DND-41 (cell line): Measurements from ENCODE around the gene SMS.

Source experiments
- ATAC-seq: fragments of 200-7000 bp; cut with Tn5 transposase; 3 replicates; pipeline ENCODE4 v1.9.1; 2021; ENCODE audit warnings: low read depth; ENCODE audit not compliant: insufficient read depth
- DNase-seq: peaks from one replicate; pipeline ENCODE4 v3.0.0-alpha.2; 2020
- H2AFZ ChIP-seq: 2 replicates; pipeline ENCODE4 v1.6.0; 2012; ENCODE audit warnings: low read depth, low read length
- H3K27ac ChIP-seq: 2 replicates; pipeline ENCODE4 v1.5.1; 2012; ENCODE audit warnings: low read length, inconsistent platforms
- H3K27me3 ChIP-seq: fragments of 200-600 bp; sonication (generic); 2 replicates; pipeline ENCODE4 v1.6.0; 2012; ENCODE audit warnings: low read length, mild to moderate bottlenecking, inconsistent platforms; ENCODE audit not compliant: insufficient read depth, poor library complexity
- H3K36me3 ChIP-seq: 2 replicates; pipeline ENCODE4 v1.5.1; 2012; ENCODE audit warnings: low read length, inconsistent platforms; ENCODE audit not compliant: insufficient read depth
- H3K4me1 ChIP-seq: 2 replicates; pipeline ENCODE4 v1.5.1; 2012; ENCODE audit warnings: mild to moderate bottlenecking, low read length; ENCODE audit not compliant: insufficient read depth
- H3K4me2 ChIP-seq: 2 replicates; pipeline ENCODE4 v1.6.0; 2012; ENCODE audit warnings: mild to moderate bottlenecking, moderate library complexity, low read length, inconsistent platforms; ENCODE audit not compliant: insufficient read depth
- H3K4me3 ChIP-seq, 2 experiments: fragments of 200-600 bp in 1 of 2; shearing (Covaris generic) in 1 of 2; 2 replicates each; pipeline ENCODE4 v1.5.1; 2012 to 2016; ENCODE audit warnings: inconsistent platforms in 2 of 2, low read length in 2 of 2, mild to moderate bottlenecking in 2 of 2, low read depth in 1 of 2, moderate library complexity in 1 of 2
- H3K79me2 ChIP-seq: 2 replicates; pipeline ENCODE4 v1.6.0; 2012; ENCODE audit warnings: low read length, inconsistent platforms; ENCODE audit not compliant: insufficient read depth
- H3K9ac ChIP-seq: 2 replicates; pipeline ENCODE4 v1.6.0; 2012; ENCODE audit warnings: low read depth, mild to moderate bottlenecking, inconsistent platforms, low read length, moderate library complexity
- H3K9me3 ChIP-seq: 2 replicates; pipeline ENCODE4 v1.5.1; 2012; ENCODE audit warnings: low read length, moderate library complexity, mild to moderate bottlenecking, inconsistent platforms; ENCODE audit not compliant: insufficient read depth, severe bottlenecking
- H4K20me1 ChIP-seq: 2 replicates; pipeline ENCODE4 v1.6.0; 2012; ENCODE audit warnings: low read length; ENCODE audit not compliant: insufficient read depth
- EZH2 ChIP-seq: IDR thresholded peaks from 3 replicates; pipeline ENCODE4 v1.6.1; 2012; ENCODE audit warnings: borderline replicate concordance, low read depth, mild to moderate bottlenecking, moderate library complexity, low read length, inconsistent platforms; ENCODE audit not compliant: severe bottlenecking
- TF ChIP-seq, protein P1 (sequence below): IDR thresholded peaks from 2 replicates; pipeline ENCODE4 v1.5.1; 2012; ENCODE audit warnings: borderline replicate concordance, low read length, moderate library complexity, mild to moderate bottlenecking; ENCODE audit not compliant: poor library complexity, severe bottlenecking; ENCODE audit errors: extremely low read depth

SMS gene

DNA sequence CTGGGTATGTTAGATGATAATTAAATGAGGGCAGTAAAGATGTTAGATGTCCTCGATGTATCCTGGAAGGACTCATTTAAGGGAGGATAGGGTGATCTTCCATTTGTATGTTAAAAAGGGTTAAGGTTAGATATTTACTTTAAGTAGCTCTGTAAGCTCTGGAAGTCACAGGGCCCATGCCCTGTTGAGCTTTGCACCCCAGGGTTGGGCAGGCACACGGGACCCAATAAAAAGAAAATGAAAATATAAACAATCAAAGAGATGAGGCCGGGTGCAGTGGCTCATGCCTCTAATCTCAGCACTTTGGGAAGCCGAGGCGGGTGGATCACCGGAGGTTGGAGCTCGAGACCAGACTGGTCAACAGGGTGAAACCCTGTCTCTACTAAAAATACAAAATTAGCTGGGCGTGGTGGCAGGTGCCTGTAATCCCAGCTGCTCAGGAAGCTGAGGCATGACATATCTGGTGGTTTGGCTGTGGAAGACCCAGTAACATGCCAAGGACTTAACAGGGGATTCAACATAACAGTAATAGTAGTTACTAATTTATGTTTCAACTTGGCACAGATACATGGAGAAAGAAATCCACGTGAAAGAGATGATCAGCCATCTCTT, 74.7 kb downstream of the SMS start:
- H3K4me1 ChIP-seq: no peaks in the 10 kb centered on the region
- H3K27me3 ChIP-seq: no peaks in the 10 kb centered on the region
- no peaks in the 10 kb centered on the region for H4K20me1 ChIP-seq
- TF ChIP-seq EZH2: no peak
- H3K36me3 ChIP-seq: no peaks in the 10 kb centered on the region
- DNase-seq (no peak), ATAC-seq (no peak)
- H3K9ac ChIP-seq: no peak overlapping the region
- H3K9me3 ChIP-seq: no peaks in the 10 kb centered on the region
- no peaks in the 10 kb centered on the region for H3K79me2 ChIP-seq
- no peak overlapping the region for H3K27ac ChIP-seq
- H3K4me3 ChIP-seq: no peak overlapping the region
- H3K4me2 ChIP-seq: no peak overlapping the region
- no peak overlapping the region for H2AFZ ChIP-seq

GRCh38 chrX:22021751-22022324, 81.3 kb downstream of the SMS start:
- H3K4me1 ChIP-seq: no peaks in the 10 kb centered on the region
- no peaks in the 10 kb centered on the region for H3K79me2 ChIP-seq
- no peaks in the 10 kb centered on the region for H3K36me3 ChIP-seq
- no peak overlapping the region for H3K9ac ChIP-seq
- H3K27me3 ChIP-seq: no peaks in the 10 kb centered on the region
- H4K20me1 ChIP-seq: no peaks in the 10 kb centered on the region
- TF ChIP-seq, protein P1, sequence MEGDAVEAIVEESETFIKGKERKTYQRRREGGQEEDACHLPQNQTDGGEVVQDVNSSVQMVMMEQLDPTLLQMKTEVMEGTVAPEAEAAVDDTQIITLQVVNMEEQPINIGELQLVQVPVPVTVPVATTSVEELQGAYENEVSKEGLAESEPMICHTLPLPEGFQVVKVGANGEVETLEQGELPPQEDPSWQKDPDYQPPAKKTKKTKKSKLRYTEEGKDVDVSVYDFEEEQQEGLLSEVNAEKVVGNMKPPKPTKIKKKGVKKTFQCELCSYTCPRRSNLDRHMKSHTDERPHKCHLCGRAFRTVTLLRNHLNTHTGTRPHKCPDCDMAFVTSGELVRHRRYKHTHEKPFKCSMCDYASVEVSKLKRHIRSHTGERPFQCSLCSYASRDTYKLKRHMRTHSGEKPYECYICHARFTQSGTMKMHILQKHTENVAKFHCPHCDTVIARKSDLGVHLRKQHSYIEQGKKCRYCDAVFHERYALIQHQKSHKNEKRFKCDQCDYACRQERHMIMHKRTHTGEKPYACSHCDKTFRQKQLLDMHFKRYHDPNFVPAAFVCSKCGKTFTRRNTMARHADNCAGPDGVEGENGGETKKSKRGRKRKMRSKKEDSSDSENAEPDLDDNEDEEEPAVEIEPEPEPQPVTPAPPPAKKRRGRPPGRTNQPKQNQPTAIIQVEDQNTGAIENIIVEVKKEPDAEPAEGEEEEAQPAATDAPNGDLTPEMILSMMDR: no peak
- TF ChIP-seq EZH2: no peak
- H3K27ac ChIP-seq: no peak overlapping the region
- ATAC-seq: no peak
- no peak overlapping the region for H3K4me2 ChIP-seq
- H3K9me3 ChIP-seq: no peaks in the 10 kb centered on the region
- H2AFZ ChIP-seq: no peak overlapping the region
- DNase-seq: no peak
- H3K4me3 ChIP-seq: no peak overlapping the region

GRCh38 chrX:22024577-22024976, 84.1 kb downstream of the SMS start:
- H3K9me3 ChIP-seq: no peaks in the 10 kb centered on the region
- no peak overlapping the region for H3K27ac ChIP-seq
- H3K9ac ChIP-seq: no peak overlapping the region
- H2AFZ ChIP-seq: no peak overlapping the region
- H3K4me2 ChIP-seq: no peak overlapping the region
- H3K4me1 ChIP-seq: no peaks in the 10 kb centered on the region
- H3K36me3 ChIP-seq: no peaks in the 10 kb centered on the region
- H3K79me2 ChIP-seq: no peaks in the 10 kb centered on the region
- TF ChIP-seq, protein P1: no peak
- TF ChIP-seq EZH2: no peak
- ATAC-seq (no peak), DNase-seq (no peak)
- no peaks in the 10 kb centered on the region for H3K27me3 ChIP-seq
- no peaks in the 10 kb centered on the region for H4K20me1 ChIP-seq
- no peak overlapping the region for H3K4me3 ChIP-seq

DNA sequence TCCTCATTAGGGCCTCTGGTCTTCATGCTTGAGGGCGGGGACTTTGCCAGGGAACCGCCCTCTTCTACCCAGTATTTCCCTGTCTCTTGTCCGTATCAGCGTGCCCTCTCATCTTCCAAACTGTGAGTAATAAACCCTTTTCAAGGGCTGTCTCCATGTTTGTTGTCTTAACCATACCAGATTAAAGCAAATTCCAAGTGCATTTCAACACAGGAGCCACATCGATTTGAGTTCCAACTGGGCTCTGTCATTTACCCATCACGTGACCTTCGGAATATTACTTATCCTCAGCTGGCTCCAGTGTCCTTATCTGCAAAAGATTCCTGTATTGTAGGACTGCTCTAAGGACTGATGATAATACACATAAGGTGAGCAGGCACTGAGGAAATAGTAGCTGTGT, 85.2 kb downstream of the SMS start:
- Histone ChIP-seq H3K36me3 (no peaks in the 10 kb centered on the region), H3K27ac (no peak overlapping the region), H4K20me1 (no peaks in the 10 kb centered on the region), H3K79me2 (no peaks in the 10 kb centered on the region), H3K4me3 (no peak overlapping the region), H3K9ac (no peak overlapping the region), H3K9me3 (no peaks in the 10 kb centered on the region), H3K27me3 (no peaks in the 10 kb centered on the region), H3K4me2 (no peak overlapping the region), H3K4me1 (no peaks in the 10 kb centered on the region), H2AFZ (no peak overlapping the region)
- TF ChIP-seq EZH2: no peak
- TF ChIP-seq, protein P1: no peak
- ATAC-seq (no peak), DNase-seq (no peak)
